CMK (cell line): Measurements from ENCODE around the gene POC1A.
A peak's percentile ranks its signal among the peaks of the same experiment; 100 is the strongest.
"Not testable (repeated sequence)": the region's sequence is repeated elsewhere in the genome, so short reads cannot be mapped to it uniquely, and the experiment has no call there.

ENCODE experiments used
- DNase-seq: peaks from one replicate; pipeline ENCODE4 v3.0.0-alpha.2; 2010; ENCODE audit warnings: low read depth

Gene POC1A

DNA sequence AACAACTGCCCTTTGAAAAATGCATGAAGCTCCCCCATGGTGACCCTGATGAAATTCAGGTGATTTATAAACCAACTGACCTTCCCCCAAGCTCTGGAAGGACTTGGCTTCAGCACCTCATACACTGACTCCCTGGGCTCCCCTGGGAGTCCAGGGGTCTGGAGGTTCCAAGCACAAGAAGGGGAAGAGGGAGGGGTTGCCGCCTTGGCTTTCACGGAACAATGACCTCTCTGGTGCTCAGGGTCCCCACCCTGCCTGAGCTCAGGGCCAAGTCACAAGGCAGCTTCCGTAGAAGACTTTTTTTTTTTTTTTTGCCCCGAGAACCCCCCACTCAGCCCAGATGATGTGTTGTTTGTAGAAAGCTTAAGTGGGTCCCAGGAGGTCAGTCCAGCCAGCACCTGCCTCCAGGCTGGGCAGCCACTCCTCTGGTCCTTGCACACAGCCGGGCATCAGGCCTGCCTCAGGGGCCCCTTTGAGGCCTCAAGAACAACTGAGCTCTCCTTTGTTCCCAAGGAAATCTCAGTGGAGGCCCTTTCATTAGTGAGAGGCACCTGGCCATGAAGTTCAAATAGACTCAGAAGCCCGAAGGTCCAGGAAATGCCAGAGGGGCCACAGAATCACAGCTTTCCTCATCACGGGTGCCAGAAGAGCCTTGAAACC, 29.7 kb upstream of the POC1A start:
- no peak for DNase-seq

- no peak for DNase-seq
Observed at GRCh38 chr3:52182691-52183090, 28.5 kb upstream of the POC1A start.

DNA sequence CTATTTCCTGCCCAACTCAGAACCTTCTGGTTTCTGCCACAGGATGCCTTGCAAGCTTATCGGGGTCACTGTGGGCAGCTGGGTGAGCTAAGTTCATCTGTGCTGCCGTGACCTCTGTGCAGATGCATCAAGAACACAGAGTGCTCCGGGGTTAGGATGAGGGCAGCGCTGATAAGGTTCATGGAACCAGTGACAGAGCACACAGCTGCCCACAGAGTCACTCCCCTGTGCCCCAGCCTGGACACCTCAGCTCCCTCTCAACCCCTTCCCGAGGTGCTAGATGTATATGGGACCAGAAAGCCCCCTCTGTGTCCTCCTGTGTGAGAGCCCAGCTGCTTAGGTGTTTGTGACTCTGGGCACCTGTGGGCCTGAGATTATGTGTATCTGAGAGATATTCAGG, 28.0 kb upstream of the POC1A start:
- DNase-seq = peak; percentile 86

DNA sequence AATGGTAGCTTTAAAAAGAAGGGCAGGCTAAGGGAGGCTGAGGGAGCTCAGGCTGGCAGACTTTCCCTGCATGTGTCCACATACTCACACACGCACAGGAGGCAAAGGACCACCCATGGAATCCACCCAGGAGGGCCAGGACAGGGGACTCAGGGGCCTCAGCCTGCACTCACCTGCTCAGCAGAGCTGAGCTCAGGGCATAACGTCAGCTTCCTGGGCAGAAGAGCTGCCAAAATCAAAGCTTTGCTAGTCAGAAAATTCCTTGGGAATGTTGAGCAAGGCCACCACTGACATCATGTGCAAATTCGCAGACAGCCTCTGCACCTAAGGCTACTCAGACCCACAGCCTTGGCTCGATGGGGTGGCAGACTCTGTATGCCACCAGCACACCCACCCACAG, 27.3 kb upstream of the POC1A start:
- no peak for DNase-seq

DNA sequence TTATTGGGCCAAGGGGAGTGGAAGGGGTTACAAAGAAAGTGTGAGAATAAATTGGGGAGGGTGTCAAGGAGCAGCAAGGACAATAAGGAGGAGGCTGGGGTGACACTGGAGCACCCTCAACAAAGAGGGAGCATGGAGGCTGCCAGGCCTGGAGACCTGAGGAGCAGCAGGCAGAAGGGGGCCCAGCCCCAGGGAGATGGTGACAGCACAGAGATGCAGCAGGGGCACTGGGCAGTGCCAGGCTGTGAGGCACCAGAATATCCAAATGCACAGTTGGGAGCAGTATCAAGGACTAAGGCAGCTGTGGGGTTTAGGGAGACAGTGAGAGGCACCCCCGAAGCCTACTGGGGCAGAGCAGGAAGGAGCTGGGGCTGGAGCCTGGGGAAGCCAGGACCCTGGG, 24.3 kb upstream of the POC1A start:
- no peak for DNase-seq

- not testable (repeated sequence) for DNase-seq
Observed at GRCh38 chr3:52178126-52178525, 23.9 kb upstream of the POC1A start.

GRCh38 chr3:52177701-52178042, 23.4 kb upstream of the POC1A start:
- no peak for DNase-seq

DNA sequence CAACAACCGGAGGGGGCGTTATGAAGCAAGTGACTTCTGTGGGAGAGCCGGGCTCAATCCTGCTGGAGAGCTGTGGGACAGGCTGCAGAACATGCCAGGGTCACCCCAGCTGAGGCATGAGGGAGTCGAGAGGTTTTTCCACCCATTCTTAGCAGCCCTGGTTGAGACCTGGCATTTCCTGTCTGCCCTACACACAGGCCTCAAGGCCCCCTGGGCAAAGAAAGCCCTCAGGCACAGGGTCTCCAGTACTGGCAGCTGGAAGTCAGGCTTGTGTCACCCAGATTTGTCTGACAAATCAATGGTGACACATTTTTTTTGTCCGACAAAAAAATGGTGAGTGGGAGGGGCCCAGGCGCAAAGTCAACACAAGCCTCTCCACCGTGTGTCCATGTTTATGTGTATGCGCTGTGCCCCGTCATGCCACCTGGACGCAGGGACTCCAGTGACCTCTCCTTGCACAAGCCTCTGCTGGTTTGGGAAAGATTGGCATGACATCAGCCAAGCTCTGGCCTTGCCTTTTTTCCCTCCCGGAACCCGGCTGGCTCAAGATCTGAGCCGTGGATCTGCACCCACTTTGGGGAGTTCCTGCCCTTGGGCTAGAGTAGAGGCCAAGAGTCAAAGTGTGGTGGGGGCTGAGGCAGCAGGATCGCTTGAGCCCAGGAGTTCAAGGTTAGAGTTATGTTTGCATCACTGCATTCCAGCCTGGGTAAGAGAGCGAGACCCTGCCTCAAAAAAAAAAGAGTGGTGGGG, 22.9 kb upstream of the POC1A start:
- DNase-seq = no peak

GRCh38 chr3:52176180-52176752, 22.0 kb upstream of the POC1A start:
- DNase-seq = no peak

GRCh38 chr3:52175416-52176179, 21.4 kb upstream of the POC1A start:
- no peak for DNase-seq

DNA sequence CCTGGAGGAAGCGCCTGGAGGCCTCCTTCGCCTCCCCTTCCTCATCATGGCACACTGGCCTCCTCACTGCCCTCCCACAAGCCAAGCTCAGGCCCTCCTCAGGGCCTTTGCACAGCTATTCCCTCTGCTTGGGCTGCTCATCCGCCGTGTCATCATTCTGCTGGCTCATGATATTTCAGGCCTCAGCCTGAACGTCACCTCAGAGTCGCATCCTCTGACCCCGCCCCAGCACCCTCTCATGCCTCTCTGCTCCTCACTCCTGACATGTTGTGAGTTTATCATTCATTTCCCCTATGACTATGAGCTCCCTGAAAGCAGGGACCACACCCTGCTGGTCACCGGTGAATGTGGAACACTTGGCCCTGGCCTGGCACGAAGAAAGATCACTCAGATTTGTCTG, 20.7 kb upstream of the POC1A start:
- no peak for DNase-seq

DNA sequence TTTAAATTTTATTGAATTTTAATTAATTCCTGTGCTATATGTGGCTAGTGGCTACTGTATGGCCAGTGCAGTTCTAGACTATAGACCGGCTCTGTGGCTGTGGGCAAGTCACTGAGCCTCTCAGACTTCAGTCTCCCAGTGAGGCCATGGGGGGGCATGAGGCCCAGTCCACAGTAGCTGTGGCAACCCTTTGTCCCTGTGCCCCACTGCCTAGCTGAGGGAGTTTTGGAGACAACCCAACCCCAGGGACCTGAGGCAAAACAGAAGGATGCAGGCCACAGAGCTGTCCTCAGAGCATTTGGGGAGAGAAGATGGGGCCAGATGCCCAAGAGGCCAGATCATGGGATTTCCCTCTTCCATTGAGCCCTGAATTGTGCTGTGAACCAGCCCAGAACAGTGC, 18.9 kb upstream of the POC1A start:
- DNase-seq = no peak

GRCh38 chr3:52172262-52172757, 18.1 kb upstream of the POC1A start:
- no peak for DNase-seq

GRCh38 chr3:52171514-52172261, 17.5 kb upstream of the POC1A start:
- no peak for DNase-seq

DNA sequence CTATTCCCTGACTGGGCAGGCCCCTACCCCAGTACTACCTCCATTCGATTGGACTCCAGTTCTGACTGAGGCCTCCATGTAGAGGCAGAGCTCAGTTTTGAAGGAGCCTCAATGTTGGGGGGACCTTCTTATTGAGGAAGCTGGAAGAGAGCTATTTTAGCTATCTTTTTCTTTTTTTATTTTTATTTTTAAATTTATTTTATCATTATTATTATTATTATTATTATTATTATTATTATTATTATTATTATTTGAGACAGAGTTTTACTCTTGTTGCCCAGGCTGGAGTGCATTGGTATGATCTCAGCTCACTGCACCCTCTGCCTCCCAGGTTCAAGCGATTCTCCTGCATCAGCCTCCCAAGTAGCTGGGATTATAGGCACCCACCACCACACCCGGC, 16.0 kb upstream of the POC1A start:
- DNase-seq = not testable (repeated sequence)

- DNase-seq = no peak
Observed at GRCh38 chr3:52167240-52167639, 13.0 kb upstream of the POC1A start.

DNA sequence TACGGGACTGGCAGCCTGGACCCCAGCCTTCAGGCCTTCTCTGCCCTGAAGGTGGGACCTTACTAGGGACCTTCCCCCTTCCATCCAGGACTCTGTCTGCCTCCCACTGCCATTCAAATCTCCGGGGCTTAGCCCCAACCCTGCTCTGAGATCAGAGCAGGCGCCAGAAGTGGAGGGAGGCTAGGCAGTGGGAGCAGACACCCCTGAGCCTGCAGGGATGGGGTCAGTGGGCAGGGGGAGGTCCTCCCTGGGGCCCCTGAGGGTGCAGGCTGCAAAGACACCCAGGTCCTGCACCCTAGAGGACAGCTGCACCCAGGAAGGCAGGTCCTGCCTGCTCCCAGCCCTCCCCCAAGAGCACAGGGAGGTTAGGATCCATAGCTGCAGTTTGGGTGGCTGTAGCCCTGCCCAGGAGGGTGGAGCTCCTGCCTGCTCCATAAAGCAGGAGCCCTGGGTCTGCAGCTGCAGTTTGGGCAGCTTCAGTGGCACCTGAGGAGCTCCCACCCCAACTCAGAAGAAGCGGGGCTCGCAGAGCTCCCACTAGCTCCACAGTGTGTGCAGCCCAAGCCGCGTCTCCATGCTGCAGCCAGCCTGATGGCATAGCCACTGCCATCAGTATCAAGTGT, 8.1 kb upstream of the POC1A start:
- no peak for DNase-seq

DNA sequence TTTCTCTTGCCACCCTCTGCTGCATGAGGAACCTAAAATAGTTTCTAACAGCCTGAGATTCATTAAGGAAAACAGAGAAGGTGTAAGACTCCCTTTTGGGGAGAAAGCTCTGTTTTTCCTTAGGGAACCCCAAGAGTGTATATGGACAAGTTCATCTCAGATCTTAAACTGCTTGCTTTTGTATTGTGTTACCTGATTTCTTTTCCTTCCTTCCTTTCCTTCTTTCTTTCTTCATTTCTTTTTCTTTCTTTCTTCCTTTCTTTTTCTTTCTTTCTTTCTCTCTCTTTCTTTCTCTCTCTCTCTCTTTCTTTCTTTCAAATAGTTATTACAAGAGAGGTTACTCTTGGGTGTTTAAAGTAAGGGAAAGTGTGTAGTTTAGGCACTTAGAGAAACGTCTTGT, 5.3 kb upstream of the POC1A start:
- no peak for DNase-seq

DNA sequence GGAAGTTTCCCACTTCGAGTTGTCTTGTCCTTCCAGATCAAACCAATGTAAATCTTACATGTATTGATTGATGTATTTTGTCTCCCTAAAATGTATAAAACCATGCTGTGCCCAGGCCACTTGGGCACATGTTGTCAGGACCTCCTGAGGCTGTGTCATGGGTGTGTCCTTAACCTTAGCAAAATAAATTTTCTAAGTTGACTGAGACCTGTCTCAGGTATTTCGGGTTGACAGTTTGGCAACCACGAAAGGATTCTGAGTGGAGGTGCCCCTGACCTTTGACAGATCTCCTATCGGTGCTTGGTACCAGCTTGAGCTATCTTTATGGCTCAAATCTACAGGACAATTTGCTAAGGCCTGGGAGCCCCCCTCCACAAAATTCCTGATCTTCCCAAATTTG, 1.7 kb upstream of the POC1A start:
- DNase-seq = no peak

GRCh38 chr3:52153389-52154096, 680 bp downstream of the POC1A start:
- DNase-seq = no peak

- DNase-seq = not testable (repeated sequence)
Observed at GRCh38 chr3:52151991-52152390, 2.2 kb downstream of the POC1A start.
